GM12872 (cell line): ENCODE measurements around the gene BEST3.

Source experiments
- TF ChIP-seq, protein P1 (sequence below): IDR thresholded peaks from 3 replicates; pipeline ENCODE4 v1.5.1; 2011; ENCODE audit warnings: low read depth, mild to moderate bottlenecking, low read length, moderate library complexity; ENCODE audit not compliant: insufficient read depth

The BEST3 gene

DNA sequence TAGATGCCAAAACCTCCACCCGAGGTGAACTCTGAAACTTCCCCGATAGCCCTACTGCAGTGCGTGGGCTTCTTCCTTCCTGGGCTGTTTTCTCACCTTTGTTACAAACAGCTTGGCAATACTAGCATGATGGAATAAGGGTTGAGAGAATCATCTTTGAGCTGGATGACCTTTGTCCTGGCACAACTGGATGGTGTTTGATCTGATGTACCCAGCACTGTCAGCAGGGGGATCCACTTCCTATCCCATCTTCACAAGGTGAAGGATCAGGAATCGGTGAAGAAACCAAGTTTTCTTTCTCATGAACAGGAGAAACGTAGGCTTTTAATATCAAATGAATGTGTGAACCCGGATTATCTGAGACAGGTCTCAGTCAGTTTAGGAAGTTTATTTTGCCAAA, 68.9 kb downstream of the BEST3 start:
- TF ChIP-seq, protein P1, sequence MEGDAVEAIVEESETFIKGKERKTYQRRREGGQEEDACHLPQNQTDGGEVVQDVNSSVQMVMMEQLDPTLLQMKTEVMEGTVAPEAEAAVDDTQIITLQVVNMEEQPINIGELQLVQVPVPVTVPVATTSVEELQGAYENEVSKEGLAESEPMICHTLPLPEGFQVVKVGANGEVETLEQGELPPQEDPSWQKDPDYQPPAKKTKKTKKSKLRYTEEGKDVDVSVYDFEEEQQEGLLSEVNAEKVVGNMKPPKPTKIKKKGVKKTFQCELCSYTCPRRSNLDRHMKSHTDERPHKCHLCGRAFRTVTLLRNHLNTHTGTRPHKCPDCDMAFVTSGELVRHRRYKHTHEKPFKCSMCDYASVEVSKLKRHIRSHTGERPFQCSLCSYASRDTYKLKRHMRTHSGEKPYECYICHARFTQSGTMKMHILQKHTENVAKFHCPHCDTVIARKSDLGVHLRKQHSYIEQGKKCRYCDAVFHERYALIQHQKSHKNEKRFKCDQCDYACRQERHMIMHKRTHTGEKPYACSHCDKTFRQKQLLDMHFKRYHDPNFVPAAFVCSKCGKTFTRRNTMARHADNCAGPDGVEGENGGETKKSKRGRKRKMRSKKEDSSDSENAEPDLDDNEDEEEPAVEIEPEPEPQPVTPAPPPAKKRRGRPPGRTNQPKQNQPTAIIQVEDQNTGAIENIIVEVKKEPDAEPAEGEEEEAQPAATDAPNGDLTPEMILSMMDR = peak; percentile 40; the same call in 2 of the 3 replicates

DNA sequence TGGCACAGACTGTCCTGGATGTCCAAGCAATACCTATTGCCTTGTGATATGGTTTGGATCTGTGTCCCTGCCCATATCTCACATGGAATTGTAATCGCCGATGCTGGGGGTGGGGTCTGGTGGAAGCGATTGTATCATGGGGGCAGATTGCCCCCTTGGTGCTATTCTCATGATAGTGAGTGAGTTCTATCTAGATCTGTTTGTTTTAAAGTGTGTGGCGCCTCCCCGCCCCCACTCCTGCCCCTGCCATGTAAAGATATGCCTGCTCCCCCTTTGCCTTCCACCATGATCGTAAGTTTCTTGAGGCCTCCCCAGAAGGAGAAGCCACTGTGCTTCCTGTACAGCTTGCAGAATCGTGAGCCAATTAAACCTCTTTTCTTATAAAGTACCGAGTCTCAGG, 71.6 kb downstream of the BEST3 start:
- TF ChIP-seq, protein P1 = no peak

DNA sequence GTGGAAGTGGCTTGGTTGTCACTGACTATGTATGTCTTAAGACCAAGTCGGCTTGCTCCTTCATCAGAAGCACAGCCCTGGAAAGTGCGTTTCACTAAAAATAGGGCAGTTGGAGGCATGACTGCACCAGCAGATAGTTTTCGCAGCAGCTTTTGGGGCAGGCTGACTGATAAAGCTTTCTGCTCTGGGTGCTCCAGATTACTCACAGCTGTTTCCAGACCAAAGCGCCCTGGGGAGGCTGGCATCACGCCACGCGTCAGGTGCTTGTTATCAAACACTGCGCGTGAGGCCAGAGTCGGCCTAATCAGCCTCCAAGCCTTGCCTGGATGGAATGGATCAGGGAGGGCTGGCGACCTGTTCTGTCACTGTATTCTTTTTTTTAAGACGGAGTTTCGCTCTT, 75.1 kb downstream of the BEST3 start:
- TF ChIP-seq, protein P1 = no peak

DNA sequence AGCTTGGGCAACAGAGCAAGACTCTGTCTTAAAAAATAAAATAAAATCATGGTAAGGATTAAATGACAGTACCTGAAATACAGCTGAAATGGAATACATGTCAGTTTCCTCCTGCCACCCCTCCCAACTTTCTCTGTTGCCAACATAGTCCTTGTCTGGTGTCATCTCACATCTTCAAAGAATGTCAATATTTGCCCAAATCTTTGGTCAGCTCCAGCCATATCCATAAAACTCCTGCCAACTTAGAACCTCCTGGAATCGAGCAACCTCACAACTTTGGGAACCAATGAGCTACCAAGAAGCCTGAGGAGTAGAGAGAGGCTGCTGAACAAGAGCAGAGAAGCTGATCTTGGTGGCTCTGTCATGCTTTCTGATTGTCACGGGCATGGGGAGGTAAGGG, 77.6 kb downstream of the BEST3 start:
- TF ChIP-seq, protein P1 = no peak

DNA sequence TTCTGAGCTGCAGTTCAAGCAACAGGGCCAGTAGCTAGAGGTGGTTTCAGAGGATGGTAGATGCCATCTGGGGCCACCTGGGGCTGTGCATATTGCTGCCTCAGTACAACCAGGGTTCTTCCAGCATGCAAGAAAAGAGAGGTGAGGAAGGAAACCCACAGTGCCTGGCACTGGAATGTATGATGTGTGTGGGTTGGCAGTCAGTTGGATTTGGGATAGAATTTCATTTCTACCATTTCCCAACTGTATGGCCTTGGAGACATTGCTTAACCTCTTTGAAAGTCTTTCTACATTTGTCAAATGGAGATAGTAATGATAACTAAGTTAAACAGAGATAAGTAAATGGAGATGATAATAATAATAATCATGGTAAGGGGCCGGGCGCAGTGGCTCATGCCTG, 78.2 kb downstream of the BEST3 start:
- TF ChIP-seq, protein P1 = no peak

DNA sequence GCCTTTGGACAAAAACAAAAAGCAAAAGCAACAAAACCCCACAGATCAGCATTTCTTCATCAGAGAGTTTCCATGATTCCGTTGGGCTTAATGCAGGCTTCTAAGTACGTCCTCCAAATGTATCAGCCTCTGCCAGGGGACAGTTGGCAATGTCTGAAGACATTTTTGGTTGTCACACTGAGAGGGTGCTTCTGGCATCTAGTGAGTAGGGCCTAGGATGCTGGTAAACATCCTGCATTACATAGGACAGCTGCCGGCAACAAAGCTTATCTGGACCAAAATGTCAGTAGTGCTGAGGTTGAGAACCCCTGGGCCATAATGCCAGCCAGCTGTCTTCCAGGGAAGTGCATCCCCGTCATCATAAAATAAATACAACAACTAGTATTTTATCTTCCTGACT, 79.0 kb downstream of the BEST3 start:
- TF ChIP-seq, protein P1 = no peak

DNA sequence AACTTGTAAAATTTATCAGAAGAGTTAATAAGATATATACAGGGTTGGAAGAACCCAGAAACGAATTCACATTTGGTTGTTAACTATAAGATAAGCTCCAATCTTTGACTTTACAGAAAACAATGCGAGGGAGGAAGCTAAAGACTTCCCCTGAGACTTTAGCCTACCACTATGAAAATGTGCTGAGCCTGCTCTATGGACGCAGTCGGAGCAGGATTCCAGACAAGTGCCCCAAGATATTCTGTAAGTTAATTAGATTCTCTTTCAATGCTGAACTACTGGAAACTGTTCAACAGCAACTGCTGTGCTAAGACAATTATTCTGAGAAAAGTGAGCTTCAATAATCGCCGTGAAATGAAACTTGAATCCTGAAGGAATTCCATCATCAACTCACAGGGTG, 80.1 kb downstream of the BEST3 start:
- TF ChIP-seq, protein P1 = no peak

DNA sequence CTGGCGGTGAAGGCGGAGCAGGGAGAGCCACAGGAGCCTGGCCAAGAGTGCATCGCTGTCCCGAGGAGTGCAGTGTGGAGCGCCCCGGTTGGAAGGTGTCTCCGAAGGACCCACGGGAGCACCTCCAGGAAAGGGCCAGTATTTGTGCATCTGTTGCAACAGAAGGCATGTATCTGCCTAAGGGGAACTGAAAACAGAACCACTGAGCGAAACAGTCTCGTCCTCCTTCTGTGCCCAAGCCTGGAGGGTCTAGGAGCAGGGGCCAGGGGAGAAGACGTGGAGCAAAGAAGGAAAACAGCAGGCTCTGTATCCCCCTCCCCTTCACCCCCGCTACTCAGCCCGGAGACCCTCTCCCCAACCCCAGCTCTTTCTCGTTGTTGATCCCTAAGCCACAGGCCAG, 83.1 kb downstream of the BEST3 start:
- TF ChIP-seq, protein P1 = no peak
